GM23338 (cell line): Measurements from ENCODE around the gene NAPA. TPM values are rescaled to one million over a fixed set of nuclear protein-coding genes. Genes with fewer than 3 reads are reported as not detected.

Experiments used
- ATAC-seq: fragments of 200-7000 bp; cut with Tn5 transposase; 3 replicates; pipeline ENCODE4 v1.9.1; 2020
- DNase-seq: peaks from one replicate; pipeline ENCODE4 v3.0.0-alpha.2; 2015; ENCODE audit warnings: low spot score
- H2AFZ ChIP-seq: fragments of 200-600 bp; sonication (generic); 2 replicates; pipeline ENCODE4 v1.8.0; 2016; ENCODE audit warnings: antibody characterized with exemption, mild to moderate bottlenecking, moderate library complexity
- H3F3A ChIP-seq: fragments of 200-600 bp; sonication (generic); replicated peaks from 2 replicates; pipeline ENCODE4 v1.8.0; 2017; ENCODE audit warnings: antibody characterized with exemption, mixed run types, low read depth
- H3K27ac ChIP-seq: fragments of 200-600 bp; sonication (generic); 2 replicates; pipeline ENCODE4 v1.6.1; 2016; ENCODE audit warnings: low read depth
- H3K27me3 ChIP-seq: fragments of 200-600 bp; sonication (generic); 2 replicates; pipeline ENCODE4 v1.8.0; 2016; ENCODE audit warnings: mild to moderate bottlenecking, mixed run types, moderate library complexity; ENCODE audit not compliant: insufficient read depth
- H3K36me3 ChIP-seq: fragments of 200-600 bp; sonication (generic); 2 replicates; pipeline ENCODE4 v1.8.0; 2016; ENCODE audit warnings: mild to moderate bottlenecking; ENCODE audit not compliant: insufficient read depth
- H3K4me1 ChIP-seq: fragments of 200-600 bp; sonication (generic); 2 replicates; pipeline ENCODE4 v1.8.0; 2016; ENCODE audit warnings: mild to moderate bottlenecking, moderate library complexity; ENCODE audit not compliant: insufficient read depth
- H3K4me2 ChIP-seq: fragments of 200-600 bp; sonication (generic); 2 replicates; pipeline ENCODE4 v1.7.1; 2017; ENCODE audit warnings: mixed run types
- H3K4me3 ChIP-seq: fragments of 200-600 bp; sonication (generic); 2 replicates; pipeline ENCODE4 v1.6.1; 2016; ENCODE audit warnings: mixed run types
- H3K79me2 ChIP-seq: fragments of 200-600 bp; sonication (generic); replicated peaks from 2 replicates; pipeline ENCODE4 v1.8.0; 2017; ENCODE audit warnings: mild to moderate bottlenecking; ENCODE audit not compliant: insufficient read depth
- H3K9me2 ChIP-seq: fragments of 200-600 bp; sonication (generic); 2 replicates; pipeline ENCODE4 v1.8.0; 2017; ENCODE audit not compliant: insufficient read depth
- H4K20me1 ChIP-seq: fragments of 200-600 bp; sonication (generic); replicated peaks from 2 replicates; pipeline ENCODE4 v1.8.0; 2017; ENCODE audit warnings: mild to moderate bottlenecking; ENCODE audit not compliant: insufficient read depth
- H3K27ac Mint-ChIP-seq: 2 replicates; pipeline ENCODE4 v1.8.0; 2020; ENCODE audit warnings: inconsistent platforms, mild to moderate bottlenecking, moderate library complexity, mixed read lengths
- H3K27me3 Mint-ChIP-seq: 3 replicates; pipeline ENCODE4 v1.8.0; 2022; ENCODE audit warnings: low read depth, mild to moderate bottlenecking, moderate library complexity, mixed read lengths, inconsistent platforms; ENCODE audit not compliant: insufficient read depth, poor library complexity
- H3K36me3 Mint-ChIP-seq: 3 replicates; pipeline ENCODE4 v1.8.0; 2021; ENCODE audit warnings: low read depth, mild to moderate bottlenecking, inconsistent platforms, moderate library complexity, mixed read lengths
- H3K4me1 Mint-ChIP-seq: 3 replicates; pipeline ENCODE4 v1.8.0; 2020; ENCODE audit warnings: mild to moderate bottlenecking, inconsistent platforms, mixed read lengths
- H3K4me3 Mint-ChIP-seq: 3 replicates; pipeline ENCODE4 v1.8.0; 2021; ENCODE audit warnings: moderate library complexity, mild to moderate bottlenecking, inconsistent platforms, mixed read lengths
- H3K9me3 Mint-ChIP-seq: 3 replicates; pipeline ENCODE4 v1.8.0; 2020; ENCODE audit warnings: moderate library complexity, mild to moderate bottlenecking, inconsistent platforms, mixed read lengths
- CREB1 ChIP-seq: fragments of 250-450 bp; sonication (Bioruptor Pico); IDR thresholded peaks from 2 replicates; pipeline ENCODE4 v1.5.0; 2020; ENCODE audit warnings: low read depth, mild to moderate bottlenecking, moderate library complexity
- EZH2 ChIP-seq: fragments of 200-600 bp; sonication (generic); IDR thresholded peaks from one replicate; pipeline ENCODE4 v1.8.0; 2017; ENCODE audit warnings: antibody characterized with exemption, mild to moderate bottlenecking, low read depth; ENCODE audit not compliant: unreplicated experiment
- EZH2phosphoT487 ChIP-seq: fragments of 200-600 bp; sonication (generic); IDR thresholded peaks from one replicate; pipeline ENCODE4 v1.8.1; 2018; ENCODE audit warnings: antibody characterized with exemption; ENCODE audit not compliant: unreplicated experiment
- JUNB ChIP-seq: IDR thresholded peaks from one replicate; pipeline ENCODE4 v1.6.1; 2016; ENCODE audit warnings: antibody characterized with exemption; ENCODE audit not compliant: unreplicated experiment
- NANOG ChIP-seq: IDR thresholded peaks from 2 replicates; pipeline ENCODE4 v1.6.1; 2016; ENCODE audit warnings: antibody characterized with exemption, borderline replicate concordance
- POLR2AphosphoS5 ChIP-seq: IDR thresholded peaks from 2 replicates; pipeline ENCODE4 v1.6.1; 2016; ENCODE audit warnings: antibody characterized with exemption, low read depth
- STAT1 ChIP-seq: IDR thresholded peaks from one replicate; pipeline ENCODE4 v1.6.1; 2016; ENCODE audit warnings: antibody characterized with exemption; ENCODE audit not compliant: unreplicated experiment
- ZNF114 ChIP-seq: fragments of 250-450 bp; sonication (Bioruptor Pico); IDR thresholded peaks from 2 replicates; pipeline ENCODE4 v1.5.0; 2020; ENCODE audit warnings: mild to moderate bottlenecking, moderate library complexity
- ZNF331 ChIP-seq: fragments of 250-450 bp; sonication (Bioruptor Pico); IDR thresholded peaks from 2 replicates; pipeline ENCODE4 v1.5.0; 2020; ENCODE audit warnings: low read depth, mild to moderate bottlenecking, moderate library complexity
- polyA plus RNA-seq: library from polyadenylated mRNA; unstranded; fragments of >200 nt; fragmentation: Nextera tagmentation; extraction: Ambion mirVana; gene quantifications from 2 replicates; pipeline ENCODE4 v1.2.1, GENCODE V29; 2016
- total RNA-seq: library from RNA; depleted of rRNA; stranded (reverse); fragments of >200 nt; shearing (Covaris generic); gene quantifications from 2 replicates; pipeline ENCODE4 v1.2.3, GENCODE V29; 2014
- TF ChIP-seq, protein P1 (sequence below): IDR thresholded peaks from one replicate; pipeline ENCODE4 v1.6.1; 2018; ENCODE audit warnings: antibody characterized with exemption; ENCODE audit not compliant: unreplicated experiment
- TF ChIP-seq, protein P2 (sequence below): IDR thresholded peaks from 2 replicates; pipeline ENCODE4 v1.6.1; 2016; ENCODE audit warnings: antibody characterized with exemption
- TF ChIP-seq, protein P3 (sequence below): fragments of 250-450 bp; sonication (Bioruptor Pico); IDR thresholded peaks from 2 replicates; pipeline ENCODE4 v1.5.0; 2020; ENCODE audit warnings: mild to moderate bottlenecking, moderate library complexity
- TF ChIP-seq, protein P4 (sequence below), 2 experiments: fragments of 200-600 bp in 1 of 2; sonication (generic) in 1 of 2; conservative IDR thresholded peaks; 2 replicates each; pipeline versions ENCODE4 v1.5.1 to v1.6.1; 2016 to 2017; ENCODE audit warnings: antibody characterized with exemption in 2 of 2, low read depth in 2 of 2, mild to moderate bottlenecking in 2 of 2, moderate library complexity in 1 of 2

Gene NAPA
- total and polyA plus RNA-seq, 2 experiments from 2014 or later = 52.0 to 72.1 TPM

DNA sequence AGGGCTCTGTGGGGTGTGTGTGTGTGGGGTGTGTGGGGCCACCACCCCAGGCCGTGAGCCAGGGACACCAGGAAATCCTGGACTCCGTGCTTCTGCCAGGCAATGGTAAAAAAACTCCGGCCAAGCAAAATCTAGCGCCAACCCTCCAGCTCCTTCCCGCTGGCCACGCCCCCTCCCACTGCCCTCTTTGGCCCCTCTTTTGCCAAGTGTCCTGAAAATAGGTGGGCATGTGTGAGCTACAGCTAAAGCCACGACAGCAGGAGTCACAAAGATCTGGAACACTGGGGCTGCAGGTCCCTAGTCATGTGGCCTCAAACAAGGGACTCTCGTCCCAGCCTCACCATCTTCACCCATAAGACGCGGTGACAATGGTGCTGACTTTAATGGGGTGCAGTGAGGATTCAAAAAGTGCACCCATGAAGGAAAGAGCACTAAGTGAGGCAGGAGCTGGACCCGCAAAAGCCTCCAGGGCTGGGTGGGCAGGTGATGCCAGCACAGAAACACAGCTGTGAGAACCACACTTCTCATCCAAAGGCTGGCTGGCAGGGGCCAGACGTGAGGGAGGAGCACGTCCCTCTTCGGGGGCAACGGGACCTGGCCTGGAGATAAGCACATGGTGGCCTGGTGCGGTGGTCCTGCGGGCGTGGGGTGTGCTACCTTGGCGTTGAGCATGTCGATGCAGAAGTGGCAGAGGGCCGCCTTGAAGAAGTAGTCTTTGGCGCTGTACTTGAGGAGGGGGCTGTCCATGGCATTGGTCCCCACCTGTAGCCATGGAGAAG, 23.3 kb downstream of the NAPA start:
- H3K27me3 ChIP-seq = no peaks in the 10 kb centered on the region
- Mint-ChIP-seq H3K27me3 (peaks cover 12% of the 10 kb centered on the region), H3K4me1 (peaks cover 20% of the 10 kb centered on the region), H3K27ac (no peak overlapping the region), H3K36me3 (peaks cover 6% of the 10 kb centered on the region; the same call in 1 of the 3 replicates), H3K4me3 (no peak overlapping the region), H3K9me3 (no peaks in the 10 kb centered on the region)
- no peak overlapping the region for H3K4me2 ChIP-seq
- no peaks in the 10 kb centered on the region for H3K9me2 ChIP-seq
- no peak overlapping the region for H3K27ac ChIP-seq
- DNase-seq (no peak), ATAC-seq (no peak)
- H3K4me3 ChIP-seq = no peak overlapping the region
- H3K36me3 ChIP-seq = no peaks in the 10 kb centered on the region
- H2AFZ ChIP-seq = no peak overlapping the region
- no peaks in the 10 kb centered on the region; the same call in 1 of the 2 replicates for H3K4me1 ChIP-seq
- TF ChIP-seq ZNF114 (CRISPR knock-in tag) (no peak), POLR2AphosphoS5 (no peak), STAT1 (no peak), JUNB (no peak), EZH2 (no peak), NANOG (no peak), CREB1 (no peak), ZNF331 (CRISPR knock-in tag) (no peak), EZH2phosphoT487 (no peak)
- TF ChIP-seq, protein P1, sequence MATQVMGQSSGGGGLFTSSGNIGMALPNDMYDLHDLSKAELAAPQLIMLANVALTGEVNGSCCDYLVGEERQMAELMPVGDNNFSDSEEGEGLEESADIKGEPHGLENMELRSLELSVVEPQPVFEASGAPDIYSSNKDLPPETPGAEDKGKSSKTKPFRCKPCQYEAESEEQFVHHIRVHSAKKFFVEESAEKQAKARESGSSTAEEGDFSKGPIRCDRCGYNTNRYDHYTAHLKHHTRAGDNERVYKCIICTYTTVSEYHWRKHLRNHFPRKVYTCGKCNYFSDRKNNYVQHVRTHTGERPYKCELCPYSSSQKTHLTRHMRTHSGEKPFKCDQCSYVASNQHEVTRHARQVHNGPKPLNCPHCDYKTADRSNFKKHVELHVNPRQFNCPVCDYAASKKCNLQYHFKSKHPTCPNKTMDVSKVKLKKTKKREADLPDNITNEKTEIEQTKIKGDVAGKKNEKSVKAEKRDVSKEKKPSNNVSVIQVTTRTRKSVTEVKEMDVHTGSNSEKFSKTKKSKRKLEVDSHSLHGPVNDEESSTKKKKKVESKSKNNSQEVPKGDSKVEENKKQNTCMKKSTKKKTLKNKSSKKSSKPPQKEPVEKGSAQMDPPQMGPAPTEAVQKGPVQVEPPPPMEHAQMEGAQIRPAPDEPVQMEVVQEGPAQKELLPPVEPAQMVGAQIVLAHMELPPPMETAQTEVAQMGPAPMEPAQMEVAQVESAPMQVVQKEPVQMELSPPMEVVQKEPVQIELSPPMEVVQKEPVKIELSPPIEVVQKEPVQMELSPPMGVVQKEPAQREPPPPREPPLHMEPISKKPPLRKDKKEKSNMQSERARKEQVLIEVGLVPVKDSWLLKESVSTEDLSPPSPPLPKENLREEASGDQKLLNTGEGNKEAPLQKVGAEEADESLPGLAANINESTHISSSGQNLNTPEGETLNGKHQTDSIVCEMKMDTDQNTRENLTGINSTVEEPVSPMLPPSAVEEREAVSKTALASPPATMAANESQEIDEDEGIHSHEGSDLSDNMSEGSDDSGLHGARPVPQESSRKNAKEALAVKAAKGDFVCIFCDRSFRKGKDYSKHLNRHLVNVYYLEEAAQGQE = no peak
- TF ChIP-seq, protein P2, sequence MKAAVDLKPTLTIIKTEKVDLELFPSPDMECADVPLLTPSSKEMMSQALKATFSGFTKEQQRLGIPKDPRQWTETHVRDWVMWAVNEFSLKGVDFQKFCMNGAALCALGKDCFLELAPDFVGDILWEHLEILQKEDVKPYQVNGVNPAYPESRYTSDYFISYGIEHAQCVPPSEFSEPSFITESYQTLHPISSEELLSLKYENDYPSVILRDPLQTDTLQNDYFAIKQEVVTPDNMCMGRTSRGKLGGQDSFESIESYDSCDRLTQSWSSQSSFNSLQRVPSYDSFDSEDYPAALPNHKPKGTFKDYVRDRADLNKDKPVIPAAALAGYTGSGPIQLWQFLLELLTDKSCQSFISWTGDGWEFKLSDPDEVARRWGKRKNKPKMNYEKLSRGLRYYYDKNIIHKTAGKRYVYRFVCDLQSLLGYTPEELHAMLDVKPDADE = no peak
- TF ChIP-seq, protein P3, sequence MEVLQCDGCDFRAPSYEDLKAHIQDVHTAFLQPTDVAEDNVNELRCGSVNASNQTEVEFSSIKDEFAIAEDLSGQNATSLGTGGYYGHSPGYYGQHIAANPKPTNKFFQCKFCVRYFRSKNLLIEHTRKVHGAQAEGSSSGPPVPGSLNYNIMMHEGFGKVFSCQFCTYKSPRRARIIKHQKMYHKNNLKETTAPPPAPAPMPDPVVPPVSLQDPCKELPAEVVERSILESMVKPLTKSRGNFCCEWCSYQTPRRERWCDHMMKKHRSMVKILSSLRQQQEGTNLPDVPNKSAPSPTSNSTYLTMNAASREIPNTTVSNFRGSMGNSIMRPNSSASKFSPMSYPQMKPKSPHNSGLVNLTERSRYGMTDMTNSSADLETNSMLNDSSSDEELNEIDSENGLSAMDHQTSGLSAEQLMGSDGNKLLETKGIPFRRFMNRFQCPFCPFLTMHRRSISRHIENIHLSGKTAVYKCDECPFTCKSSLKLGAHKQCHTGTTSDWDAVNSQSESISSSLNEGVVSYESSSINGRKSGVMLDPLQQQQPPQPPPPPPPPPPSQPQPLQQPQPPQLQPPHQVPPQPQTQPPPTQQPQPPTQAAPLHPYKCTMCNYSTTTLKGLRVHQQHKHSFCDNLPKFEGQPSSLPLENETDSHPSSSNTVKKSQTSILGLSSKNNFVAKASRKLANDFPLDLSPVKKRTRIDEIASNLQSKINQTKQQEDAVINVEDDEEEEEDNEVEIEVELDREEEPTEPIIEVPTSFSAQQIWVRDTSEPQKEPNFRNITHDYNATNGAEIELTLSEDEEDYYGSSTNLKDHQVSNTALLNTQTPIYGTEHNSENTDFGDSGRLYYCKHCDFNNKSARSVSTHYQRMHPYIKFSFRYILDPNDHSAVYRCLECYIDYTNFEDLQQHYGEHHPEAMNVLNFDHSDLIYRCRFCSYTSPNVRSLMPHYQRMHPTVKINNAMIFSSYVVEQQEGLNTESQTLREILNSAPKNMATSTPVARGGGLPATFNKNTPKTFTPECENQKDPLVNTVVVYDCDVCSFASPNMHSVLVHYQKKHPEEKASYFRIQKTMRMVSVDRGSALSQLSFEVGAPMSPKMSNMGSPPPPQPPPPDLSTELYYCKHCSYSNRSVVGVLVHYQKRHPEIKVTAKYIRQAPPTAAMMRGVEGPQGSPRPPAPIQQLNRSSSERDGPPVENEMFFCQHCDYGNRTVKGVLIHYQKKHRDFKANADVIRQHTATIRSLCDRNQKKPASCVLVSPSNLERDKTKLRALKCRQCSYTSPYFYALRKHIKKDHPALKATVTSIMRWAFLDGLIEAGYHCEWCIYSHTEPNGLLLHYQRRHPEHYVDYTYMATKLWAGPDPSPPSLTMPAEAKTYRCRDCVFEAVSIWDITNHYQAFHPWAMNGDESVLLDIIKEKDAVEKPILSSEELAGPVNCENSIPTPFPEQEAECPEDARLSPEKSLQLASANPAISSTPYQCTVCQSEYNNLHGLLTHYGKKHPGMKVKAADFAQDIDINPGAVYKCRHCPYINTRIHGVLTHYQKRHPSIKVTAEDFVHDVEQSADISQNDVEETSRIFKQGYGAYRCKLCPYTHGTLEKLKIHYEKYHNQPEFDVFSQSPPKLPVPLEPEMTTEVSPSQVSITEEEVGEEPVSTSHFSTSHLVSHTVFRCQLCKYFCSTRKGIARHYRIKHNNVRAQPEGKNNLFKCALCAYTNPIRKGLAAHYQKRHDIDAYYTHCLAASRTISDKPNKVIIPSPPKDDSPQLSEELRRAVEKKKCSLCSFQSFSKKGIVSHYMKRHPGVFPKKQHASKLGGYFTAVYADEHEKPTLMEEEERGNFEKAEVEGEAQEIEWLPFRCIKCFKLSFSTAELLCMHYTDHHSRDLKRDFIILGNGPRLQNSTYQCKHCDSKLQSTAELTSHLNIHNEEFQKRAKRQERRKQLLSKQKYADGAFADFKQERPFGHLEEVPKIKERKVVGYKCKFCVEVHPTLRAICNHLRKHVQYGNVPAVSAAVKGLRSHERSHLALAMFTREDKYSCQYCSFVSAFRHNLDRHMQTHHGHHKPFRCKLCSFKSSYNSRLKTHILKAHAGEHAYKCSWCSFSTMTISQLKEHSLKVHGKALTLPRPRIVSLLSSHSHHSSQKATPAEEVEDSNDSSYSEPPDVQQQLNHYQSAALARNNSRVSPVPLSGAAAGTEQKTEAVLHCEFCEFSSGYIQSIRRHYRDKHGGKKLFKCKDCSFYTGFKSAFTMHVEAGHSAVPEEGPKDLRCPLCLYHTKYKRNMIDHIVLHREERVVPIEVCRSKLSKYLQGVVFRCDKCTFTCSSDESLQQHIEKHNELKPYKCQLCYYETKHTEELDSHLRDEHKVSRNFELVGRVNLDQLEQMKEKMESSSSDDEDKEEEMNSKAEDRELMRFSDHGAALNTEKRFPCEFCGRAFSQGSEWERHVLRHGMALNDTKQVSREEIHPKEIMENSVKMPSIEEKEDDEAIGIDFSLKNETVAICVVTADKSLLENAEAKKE = no peak
- TF ChIP-seq, protein P4, sequence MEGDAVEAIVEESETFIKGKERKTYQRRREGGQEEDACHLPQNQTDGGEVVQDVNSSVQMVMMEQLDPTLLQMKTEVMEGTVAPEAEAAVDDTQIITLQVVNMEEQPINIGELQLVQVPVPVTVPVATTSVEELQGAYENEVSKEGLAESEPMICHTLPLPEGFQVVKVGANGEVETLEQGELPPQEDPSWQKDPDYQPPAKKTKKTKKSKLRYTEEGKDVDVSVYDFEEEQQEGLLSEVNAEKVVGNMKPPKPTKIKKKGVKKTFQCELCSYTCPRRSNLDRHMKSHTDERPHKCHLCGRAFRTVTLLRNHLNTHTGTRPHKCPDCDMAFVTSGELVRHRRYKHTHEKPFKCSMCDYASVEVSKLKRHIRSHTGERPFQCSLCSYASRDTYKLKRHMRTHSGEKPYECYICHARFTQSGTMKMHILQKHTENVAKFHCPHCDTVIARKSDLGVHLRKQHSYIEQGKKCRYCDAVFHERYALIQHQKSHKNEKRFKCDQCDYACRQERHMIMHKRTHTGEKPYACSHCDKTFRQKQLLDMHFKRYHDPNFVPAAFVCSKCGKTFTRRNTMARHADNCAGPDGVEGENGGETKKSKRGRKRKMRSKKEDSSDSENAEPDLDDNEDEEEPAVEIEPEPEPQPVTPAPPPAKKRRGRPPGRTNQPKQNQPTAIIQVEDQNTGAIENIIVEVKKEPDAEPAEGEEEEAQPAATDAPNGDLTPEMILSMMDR (conservative IDR thresholded peaks at IDR 0.05; ENCODE audit: low read depth in 2 of 2) = no peak
- H3F3A ChIP-seq = no peaks in the 10 kb centered on the region
- no peaks in the 10 kb centered on the region for H4K20me1 ChIP-seq
- H3K79me2 ChIP-seq = no peaks in the 10 kb centered on the region
